H1 (cell line): ENCODE data around the gene PER2. TPM values are rescaled to one million over a fixed set of nuclear protein-coding genes. Genes with fewer than 3 reads are reported as not detected.

Experiments
- CTCF ChIA-PET: fragments of 300-600 bp; sonication (Branson Sonifier 250); formaldehyde crosslinking; loops from one replicate; lab custom pipeline; 2021; ENCODE audit not compliant: partially characterized antibody; lab: Charles Lee
- POLR2A ChIA-PET: fragments of 300-600 bp; sonication (Branson Sonifier 250); formaldehyde crosslinking; loops from one replicate; lab custom pipeline; 2021; ENCODE audit warnings: inconsistent platforms; ENCODE audit not compliant: partially characterized antibody; lab: Charles Lee
- DNase-seq, 2 experiments: peaks; one replicate each; pipeline versions ENCODE4 v3.0.0 to v3.0.0-alpha.2; 2010 to 2022; ENCODE audit warnings: low spot score in 2 of 2, low read depth in 1 of 2, mixed read lengths in 1 of 2
- FAIRE-seq: peaks from 2 replicates; lab custom pipeline; 2011; peaks lifted over from hg19 to GRCh38; lab: Jason Lieb, UNC
- H2AFZ ChIP-seq: 2 replicates; pipeline ENCODE4 v1.8.1; 2012; ENCODE audit warnings: low read length, inconsistent platforms
- H2AK5ac ChIP-seq: 2 replicates; pipeline ENCODE4 v1.6.1; 2013; ENCODE audit warnings: low read depth, low read length
- H2BK120ac ChIP-seq: replicated peaks from 2 replicates; pipeline ENCODE3; 2013; ENCODE audit warnings: low read depth, low read length, inconsistent platforms
- H2BK12ac ChIP-seq: 2 replicates; pipeline ENCODE4 v1.6.1; 2013; ENCODE audit warnings: low read depth, low read length
- H2BK15ac ChIP-seq: 2 replicates; pipeline ENCODE4 v1.6.1; 2013; ENCODE audit warnings: low read length
- H2BK20ac ChIP-seq: 2 replicates; pipeline ENCODE4 v1.6.1; 2013; ENCODE audit warnings: low read length
- H2BK5ac ChIP-seq: 2 replicates; pipeline ENCODE4 v1.6.1; 2013; ENCODE audit warnings: low read depth, low read length
- H3K14ac ChIP-seq: 2 replicates; pipeline ENCODE4 v1.6.1; 2013; ENCODE audit warnings: inconsistent platforms; ENCODE audit not compliant: insufficient read length
- H3K18ac ChIP-seq: 2 replicates; pipeline ENCODE4 v1.6.1; 2013; ENCODE audit warnings: low read length; ENCODE audit errors: extremely low read depth
- H3K23ac ChIP-seq: 2 replicates; pipeline ENCODE4 v1.6.1; 2013; ENCODE audit warnings: inconsistent platforms; ENCODE audit not compliant: insufficient read length
- H3K23me2 ChIP-seq: 2 replicates; pipeline ENCODE4 v1.6.1; 2013; ENCODE audit warnings: low read depth, low read length
- H3K27ac ChIP-seq: 2 replicates; pipeline ENCODE4 v1.6.1; 2011; ENCODE audit warnings: low read depth, low read length, inconsistent platforms
- H3K27me3 ChIP-seq, 4 experiments: replicated peaks in 1 of 4; 1 replicate in 1 of 4; 2 replicates in 3 of 4; pipeline versions ENCODE4 v1.6.1 to v1.8.1; 2011 to 2013; ENCODE audit warnings: low read length in 3 of 4, mild to moderate bottlenecking in 3 of 4, inconsistent platforms in 2 of 4, mixed read lengths in 2 of 4, moderate library complexity in 1 of 4; ENCODE audit not compliant: control insufficient read depth in 3 of 4, insufficient read depth in 3 of 4; ENCODE audit errors: extremely low read depth in 1 of 4
- H3K36me3 ChIP-seq, 4 experiments: 2 replicates each; pipeline versions ENCODE4 v1.6.1 to v1.8.1; 2011 to 2013; ENCODE audit warnings: mild to moderate bottlenecking in 4 of 4, low read length in 3 of 4, moderate library complexity in 2 of 4, control low read depth in 1 of 4, inconsistent platforms in 1 of 4; ENCODE audit not compliant: insufficient read depth in 4 of 4, control insufficient read depth in 2 of 4
- H3K4ac ChIP-seq: replicated peaks from 2 replicates; pipeline ENCODE3; 2013; ENCODE audit warnings: low read length, low read depth, mixed read lengths, inconsistent platforms; ENCODE audit not compliant: insufficient read length
- H3K4me1 ChIP-seq, 4 experiments: replicated peaks in 1 of 4; 1 replicate in 1 of 4; 2 replicates in 3 of 4; pipeline versions ENCODE4 v1.6.1 to v1.8.1; 2011 to 2013; ENCODE audit warnings: low read length in 3 of 4, inconsistent platforms in 2 of 4, mixed read lengths in 1 of 4; ENCODE audit not compliant: insufficient read depth in 4 of 4, control insufficient read depth in 3 of 4
- H3K4me2 ChIP-seq, 2 experiments: 2 replicates each; pipeline versions ENCODE4 v1.6.1 to v1.8.1; 2011 to 2013; ENCODE audit warnings: low read depth in 2 of 2, low read length in 2 of 2, control low read depth in 1 of 2, inconsistent platforms in 1 of 2, mild to moderate bottlenecking in 1 of 2; ENCODE audit not compliant: insufficient read depth in 1 of 2
- H3K4me3 ChIP-seq, 4 experiments: fragments of 200-600, 300-600 bp in 1 of 4; sonication (generic), shearing (Covaris generic), sonication (Bioruptor Twin) in 1 of 4; 2 replicates each; pipeline versions ENCODE4 v1.5.1 to v1.8.1; 2011 to 2016; ENCODE audit warnings: low read length in 4 of 4, low read depth in 3 of 4, control low read depth in 2 of 4, inconsistent platforms in 2 of 4, mild to moderate bottlenecking in 2 of 4, mixed read lengths in 1 of 4, moderate library complexity in 1 of 4; ENCODE audit not compliant: insufficient read depth in 2 of 4; ENCODE audit errors: extremely low read depth in 1 of 4
- H3K56ac ChIP-seq: replicated peaks from 2 replicates; pipeline ENCODE3; 2013; ENCODE audit warnings: low read depth, mild to moderate bottlenecking, mixed read lengths, low read length, inconsistent platforms; ENCODE audit not compliant: insufficient read length
- H3K79me1 ChIP-seq: 2 replicates; pipeline ENCODE4 v1.6.1; 2013; ENCODE audit warnings: low read depth, low read length, control low read depth
- H3K79me2 ChIP-seq, 2 experiments: 2 replicates each; pipeline versions ENCODE4 v1.6.1 to v1.8.1; 2012 to 2013; ENCODE audit warnings: low read length in 2 of 2, mild to moderate bottlenecking in 2 of 2, inconsistent platforms in 1 of 2; ENCODE audit not compliant: insufficient read depth in 2 of 2, control insufficient read depth in 1 of 2
- H3K9ac ChIP-seq, 4 experiments: replicated peaks in 1 of 4; 1 replicate in 1 of 4; 2 replicates in 3 of 4; pipeline versions ENCODE4 v1.6.1 to v1.8.1; 2011 to 2013; ENCODE audit warnings: low read depth in 3 of 4, low read length in 3 of 4, control low read depth in 2 of 4, mild to moderate bottlenecking in 2 of 4, moderate library complexity in 2 of 4, inconsistent platforms in 1 of 4; ENCODE audit errors: extremely low read depth in 1 of 4
- H3K9me3 ChIP-seq, 2 experiments: 2 replicates each; pipeline versions ENCODE4 v1.6.1 to v1.8.1; 2012 to 2013; ENCODE audit warnings: mild to moderate bottlenecking in 2 of 2, moderate library complexity in 2 of 2, control low read depth in 1 of 2, inconsistent platforms in 1 of 2, low read depth in 1 of 2, low read length in 1 of 2, mixed read lengths in 1 of 2; ENCODE audit not compliant: insufficient read depth in 2 of 2
- H4K20me1 ChIP-seq, 2 experiments: replicated peaks in 1 of 2; 2 replicates each; pipeline versions ENCODE3 to v1.8.1; 2011 to 2013; ENCODE audit warnings: inconsistent platforms in 2 of 2, low read length in 2 of 2, mild to moderate bottlenecking in 1 of 2; ENCODE audit not compliant: insufficient read depth in 2 of 2, control insufficient read depth in 1 of 2
- H4K5ac ChIP-seq: 2 replicates; pipeline ENCODE4 v1.6.1; 2013; ENCODE audit warnings: low read length, low read depth, mixed read lengths, inconsistent platforms; ENCODE audit not compliant: insufficient read length
- H4K8ac ChIP-seq: 2 replicates; pipeline ENCODE4 v1.8.0; 2013; ENCODE audit warnings: mild to moderate bottlenecking, moderate library complexity, low read length, inconsistent platforms; ENCODE audit not compliant: insufficient read depth; ENCODE audit errors: extremely low read depth
- H4K91ac ChIP-seq: replicated peaks from 2 replicates; pipeline ENCODE3; 2013; ENCODE audit warnings: low read length, mixed read lengths, inconsistent platforms; ENCODE audit not compliant: insufficient read length
- ASH2L ChIP-seq: fragments of 200-600, 300-600 bp; sonication (generic); IDR thresholded peaks from one replicate; pipeline ENCODE4 v1.7.1; 2017; ENCODE audit warnings: low read length
- CHD1 ChIP-seq: IDR thresholded peaks from 2 replicates; pipeline ENCODE4 v1.6.1; 2012; ENCODE audit warnings: low read depth, low read length, improper control_type of control experiment
- CREB1 ChIP-seq: IDR thresholded peaks from 2 replicates; pipeline ENCODE4 v1.6.1; 2012; ENCODE audit warnings: inconsistent platforms
- CTBP2 ChIP-seq: IDR thresholded peaks from 2 replicates; pipeline ENCODE4 v1.7.0; 2011; ENCODE audit warnings: borderline replicate concordance, mild to moderate bottlenecking, moderate library complexity, mixed read lengths, low read length; ENCODE audit not compliant: insufficient read depth, insufficient read length
- EZH2 ChIP-seq: fragments of 200-600 bp; sonication (generic); IDR thresholded peaks from 2 replicates; pipeline ENCODE4 v1.7.1; 2012; ENCODE audit warnings: low read depth, mild to moderate bottlenecking, moderate library complexity, low read length, inconsistent platforms; ENCODE audit not compliant: severe bottlenecking
- GTF2F1 ChIP-seq: IDR thresholded peaks from 2 replicates; pipeline ENCODE4 v1.6.1; 2012; ENCODE audit warnings: low read depth, low read length, improper control_type of control experiment, borderline replicate concordance
- KDM1A ChIP-seq: fragments of 200-600, 300-600 bp; sonication (generic); IDR thresholded peaks from 2 replicates; pipeline ENCODE4 v1.7.1; 2016; ENCODE audit warnings: mild to moderate bottlenecking, low read length, borderline replicate concordance
- KDM4A ChIP-seq: IDR thresholded peaks from one replicate; pipeline ENCODE4 v1.7.1; 2012; ENCODE audit warnings: low read depth, mild to moderate bottlenecking, moderate library complexity, low read length, inconsistent platforms; ENCODE audit not compliant: severe bottlenecking
- SIRT6 ChIP-seq: IDR thresholded peaks from one replicate; pipeline ENCODE4 v1.7.1; 2012; ENCODE audit warnings: low read length, inconsistent platforms
- SIX5 ChIP-seq: IDR thresholded peaks from 2 replicates; pipeline ENCODE4 v1.6.1; 2011; ENCODE audit warnings: mild to moderate bottlenecking, low read depth, low read length
- TAF7 ChIP-seq: optimal IDR thresholded peaks from 2 replicates; pipeline ENCODE3; 2011; ENCODE audit warnings: low read depth, mild to moderate bottlenecking, inconsistent platforms, low read length, moderate library complexity, borderline replicate concordance
- WGBS, 2 experiments: shearing (Covaris generic) in 1 of 2; methylation state at CpG; one replicate each; pipeline versions ENCODE4 v1.1.6 to v1.1.7; 2013 to 2015; ENCODE audit warnings: low lambda C conversion rate in 2 of 2, mixed read lengths in 2 of 2, inconsistent platforms in 1 of 2, low coverage in 1 of 2, missing lambda C conversion rate in 1 of 2; ENCODE audit not compliant: insufficient replicate concordance in 2 of 2, insufficient coverage in 1 of 2, insufficient read length in 1 of 2; ENCODE audit errors: extremely low coverage in 1 of 2, missing lambda C conversion rate in 1 of 2; 5-methylcytosine and 5-hydroxymethylcytosine counted together
- polyA plus RNA-seq, 7 experiments: library from polyadenylated mRNA; depleted of rRNA in 3 of 7; stranded (reverse) in 5 of 7; unstranded in 2 of 7; fragments of >200 nt in 5 of 7; fragments of 200-250 nt in 2 of 7; gene quantifications; 1 replicate in 5 of 7; 2 replicates in 1 of 7; 4 replicates in 1 of 7; pipeline versions ENCODE4 v1.2.1 to v1.2.3, GENCODE V29; 2011 to 2013; ENCODE audit warnings: missing spikeins in 2 of 7, mixed read lengths in 2 of 7
- total RNA-seq: library from RNA; stranded (reverse); fragmentation: NEBNext Ultra II Directional; extraction: Animal tissue kit (Norgen Biotek cat#: 25700); gene quantifications from 2 replicates; pipeline ENCODE4 v1.2.1, GENCODE V29; 2021
- TF ChIP-seq, protein P1 (sequence below): IDR thresholded peaks from 2 replicates; pipeline ENCODE4 v1.6.1; 2012; ENCODE audit warnings: inconsistent platforms

The PER2 gene
- total and polyA plus RNA-seq, 2 of the 8 experiments (the other 6 are each of a cell fraction or from before 2014, with no cell fraction given), result 0.91 to 5.5 TPM

DNA sequence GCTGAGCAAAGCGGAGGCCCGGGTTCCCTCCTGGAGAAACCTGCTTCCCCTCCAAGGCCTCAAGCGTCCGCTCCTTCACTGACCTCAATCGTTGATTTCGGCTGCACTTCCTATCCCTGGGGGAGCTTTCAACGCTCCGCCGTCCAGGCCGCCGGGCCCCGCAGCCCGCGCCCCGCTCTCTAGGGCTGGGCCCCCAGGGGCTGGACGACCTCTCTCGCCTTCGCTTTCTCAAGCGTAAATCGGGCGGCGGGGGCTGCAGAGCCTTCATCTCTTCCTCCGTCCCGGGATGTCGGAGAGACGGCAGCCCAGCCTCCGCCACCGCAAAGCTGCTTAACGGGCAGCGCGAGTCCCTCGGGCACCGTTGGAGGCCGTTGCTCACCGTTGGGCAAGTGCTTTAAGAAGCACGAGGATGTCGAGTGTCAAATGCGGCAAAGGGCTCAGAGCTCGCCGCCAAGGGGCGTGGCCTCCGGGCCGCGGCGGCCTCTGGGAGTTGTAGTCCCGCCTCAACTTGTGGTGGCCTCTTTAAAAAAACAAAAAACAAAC, 57.1 kb downstream of the PER2 start:
- Histone ChIP-seq H4K91ac (no peak overlapping the region), H3K27me3 (peaks cover 6 to 38% (median 30%) of the 10 kb centered on the region in 4 experiments), H3K56ac (no peak overlapping the region), H3K4me2 (peak overlapping the region; percentile 89 to 99), H2BK120ac (no peak overlapping the region), H3K4me3 (peak overlapping the region; percentile 47 to 71 (median 54)), H3K79me1 (no peaks in the 10 kb centered on the region), H2BK5ac (no peak overlapping the region), H3K79me2 (no peaks in the 10 kb centered on the region), H3K27ac (no peak overlapping the region), H3K9ac (no peak overlapping the region), H3K4ac (no peak overlapping the region), H4K8ac (peak overlapping the region; percentile 60), H3K18ac (no peak overlapping the region; the same call in 1 of the 2 replicates), H2BK20ac (no peak overlapping the region), H3K23me2 (peaks cover 11% of the 10 kb centered on the region; the same call in 1 of the 2 replicates), H3K14ac (no peak overlapping the region), H2BK15ac (no peak overlapping the region), H2AFZ (no peak overlapping the region), H3K36me3 (no peaks in the 10 kb centered on the region), H3K4me1 (peaks cover 0 to 7% (median 5%) of the 10 kb centered on the region in 4 experiments; a peak in 5 of 7 replicates), H2AK5ac (no peak overlapping the region), H3K9me3 (no peaks in the 10 kb centered on the region), H4K5ac (no peak overlapping the region), H2BK12ac (no peak overlapping the region), H3K23ac (no peak overlapping the region), H4K20me1 (peaks cover 0 to 2% of the 10 kb centered on the region in 2 experiments)
- no peak for FAIRE-seq
- POLR2A ChIA-PET, result interaction anchor here (0.8 to 1.4 kb wide), 4 partner anchors 9 to 11 kb away, joined by 3 to 13 read pairs (median 4); partner anchors contain the start of gene HES6
- CTCF ChIA-PET, result interaction anchor here (1.2 kb wide), 1 partner anchor 23 kb away, joined by 4 read pairs; no protein-coding TSS in a partner anchor
- peak in 1 of 2 experiments; percentile 91 for DNase-seq
- 2% methylated on average over 46 of the region's 46 CpGs; no CpG with 5 or more reads in 1 of the 2 experiments for WGBS, 2 experiments
- TF ChIP-seq ASH2L (no peak), CTBP2 (no peak), CREB1 (peak; percentile 40; the same call in 1 of the 2 replicates), CHD1 (no peak), SIRT6 (no peak), TAF7 (no peak), SIX5 (peak; percentile 78), KDM1A (no peak), KDM4A (peak; percentile 91), GTF2F1 (no peak), EZH2 (peak; percentile 50)
- TF ChIP-seq, protein P1, sequence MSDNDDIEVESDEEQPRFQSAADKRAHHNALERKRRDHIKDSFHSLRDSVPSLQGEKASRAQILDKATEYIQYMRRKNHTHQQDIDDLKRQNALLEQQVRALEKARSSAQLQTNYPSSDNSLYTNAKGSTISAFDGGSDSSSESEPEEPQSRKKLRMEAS, result peak; percentile 98
